PC-9 (cell line): Measurements from ENCODE around the gene CETP.

ENCODE experiments used
- CTCF ChIP-seq: fragments of 200-600 bp; sonication (generic); conservative IDR thresholded peaks from 2 replicates; pipeline ENCODE4 v1.6.1; 2017; ENCODE audit warnings: mixed run types, antibody characterized with exemption, mild to moderate bottlenecking, moderate library complexity
- EZH2 ChIP-seq: fragments of 200-600 bp; sonication (generic); IDR thresholded peaks from 2 replicates; pipeline ENCODE4 v1.8.0; 2017; ENCODE audit warnings: antibody characterized with exemption, low read depth

- TF ChIP-seq CTCF (no peak), EZH2 (no peak)
These were observed 28.9 kb downstream of the CETP start for GRCh38 chr16:56990407-56991286.
